NCI-H2107 treated with DMSO at 0.1 percent for 48 hours (cell line): ENCODE data around the gene ZNF319.

Experiments used
- DNase-seq: peaks from one replicate; lab custom pipeline; 2025; ENCODE audit not compliant: unreplicated experiment; lab: John Stamatoyannopoulos, UW

ZNF319 gene

GRCh38 chr16:57999971-58000705 is at the start of gene ZNF319:
Gene ZNF319 (minus strand): TSS chr16:58000672. CDS start chr16:57998265, 2,407 bp downstream.
- no peak for DNase-seq

GRCh38 chr16:58049232-58050185 is 49.0 kb upstream of the ZNF319 start:
- no peak for DNase-seq

DNA sequence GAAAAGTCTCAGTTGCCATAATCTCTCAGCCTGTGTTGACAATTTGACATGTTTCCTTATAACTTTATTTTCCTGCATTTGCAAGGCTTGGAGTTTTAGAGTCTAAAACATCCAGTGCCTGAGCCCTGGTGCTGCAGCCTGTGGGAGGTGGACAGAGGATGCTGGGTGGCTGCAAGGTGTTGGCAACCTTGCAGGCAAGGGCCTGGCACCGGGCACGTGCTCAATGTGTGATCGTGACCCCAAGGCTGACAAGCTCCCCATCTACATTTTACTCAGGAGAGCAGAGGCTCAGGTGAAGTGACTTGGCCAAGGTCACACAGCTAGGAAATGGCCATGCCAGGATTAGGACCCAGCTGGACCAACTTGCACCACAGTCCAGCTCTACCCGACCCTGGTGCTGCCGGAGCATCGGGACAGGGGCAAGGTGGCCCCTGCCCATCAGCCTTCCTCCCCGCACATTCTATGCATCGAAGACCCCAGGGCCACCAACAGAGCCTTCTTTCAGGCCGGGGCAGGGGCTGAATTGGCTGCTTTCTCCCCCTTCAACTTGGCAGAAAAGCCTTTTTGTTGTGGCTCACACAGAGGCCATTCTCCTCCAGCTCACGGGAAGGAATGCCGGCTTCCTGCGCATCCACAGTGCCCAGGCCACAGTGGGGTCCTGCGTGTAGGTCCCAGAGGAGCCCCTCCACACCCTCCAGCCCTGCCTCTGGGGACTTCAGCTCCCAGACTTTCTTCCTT is 48.2 kb upstream of the ZNF319 start:
- no peak for DNase-seq

DNA sequence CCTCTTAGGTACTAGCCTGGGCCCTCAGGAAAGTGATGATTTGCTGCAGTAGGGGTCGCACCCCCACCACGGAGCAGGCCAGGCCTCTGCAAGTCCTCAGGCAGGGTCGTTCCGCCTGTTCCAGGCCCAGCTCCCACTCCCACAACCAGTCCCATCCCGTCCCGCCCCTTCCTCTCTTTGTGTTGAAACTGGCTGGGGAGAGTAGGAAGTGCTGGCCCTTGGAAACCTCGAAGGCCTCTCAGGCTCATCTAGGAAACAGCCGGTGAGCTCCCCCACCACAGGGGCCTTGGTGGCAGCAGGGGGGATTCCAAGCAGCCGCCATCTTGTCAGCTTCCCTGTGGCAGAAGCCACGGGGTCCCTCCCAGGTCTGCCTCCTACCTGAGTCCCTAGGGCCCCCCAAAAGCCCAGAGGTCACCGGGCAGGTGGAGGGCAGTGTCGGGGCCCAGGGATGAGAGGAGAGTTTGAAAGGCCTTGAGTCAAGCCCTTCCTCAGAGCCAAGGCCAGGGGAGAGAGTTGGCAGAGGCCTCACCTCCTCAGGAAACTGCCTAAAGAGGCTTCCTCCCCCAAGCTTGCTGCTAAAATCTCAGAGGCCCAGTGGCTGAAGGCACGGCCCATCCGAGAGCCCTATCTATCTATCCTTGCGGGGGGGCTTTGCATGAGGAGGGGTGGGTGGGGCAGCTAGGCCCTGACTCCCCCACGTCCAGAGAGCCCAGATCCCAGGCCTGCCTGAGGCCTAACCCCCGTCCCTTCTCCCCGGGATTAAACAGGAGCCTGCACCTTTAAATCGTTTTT is 47.3 kb upstream of the ZNF319 start:
- DNase-seq, result no peak

- DNase-seq, result no peak
Measured at GRCh38 chr16:58046936-58047335, 46.5 kb upstream of the ZNF319 start.

DNA sequence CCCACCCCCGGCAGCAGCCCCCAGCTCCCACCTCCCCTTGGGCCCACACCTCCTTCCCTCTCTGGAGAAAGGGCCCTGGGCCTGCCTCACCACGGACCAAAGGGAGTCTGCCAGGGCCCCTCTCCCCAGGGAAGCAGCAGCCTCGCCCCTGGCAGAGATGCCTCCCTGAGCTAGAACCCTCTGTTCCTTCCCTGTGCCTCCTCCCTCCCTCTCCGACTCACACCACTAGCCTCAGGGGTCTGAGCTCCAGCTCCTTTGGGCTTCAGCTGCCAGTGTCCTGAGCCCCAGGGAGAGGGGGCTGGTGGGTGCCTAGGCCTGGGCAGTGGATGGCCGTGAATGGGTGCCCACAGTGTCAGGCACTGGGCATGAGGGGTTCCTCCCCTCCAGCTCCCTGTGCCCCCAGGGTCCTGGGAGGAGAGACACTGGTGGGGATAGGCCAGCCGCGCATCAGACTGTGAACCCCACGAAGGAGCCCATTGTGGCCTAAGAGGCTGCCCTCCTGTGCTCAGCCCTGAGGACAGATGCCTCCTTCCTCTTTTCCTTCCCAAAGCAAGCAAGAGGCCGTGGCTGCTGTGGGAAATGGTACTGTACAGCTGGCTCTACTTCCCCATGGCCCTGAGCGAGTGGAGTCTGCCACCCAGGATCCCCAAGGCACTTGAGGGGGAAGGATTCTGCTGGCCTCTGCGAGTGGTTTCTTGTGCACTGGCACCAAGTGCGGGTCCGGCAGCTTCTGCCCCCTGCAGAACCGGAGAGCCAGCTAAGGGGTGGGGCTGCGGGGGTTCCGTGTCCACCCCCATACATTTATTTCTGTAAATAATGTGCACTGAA is 45.8 kb upstream of the ZNF319 start:
- no peak for DNase-seq

GRCh38 chr16:58045096-58045495 is 44.6 kb upstream of the ZNF319 start:
- no peak for DNase-seq

DNA sequence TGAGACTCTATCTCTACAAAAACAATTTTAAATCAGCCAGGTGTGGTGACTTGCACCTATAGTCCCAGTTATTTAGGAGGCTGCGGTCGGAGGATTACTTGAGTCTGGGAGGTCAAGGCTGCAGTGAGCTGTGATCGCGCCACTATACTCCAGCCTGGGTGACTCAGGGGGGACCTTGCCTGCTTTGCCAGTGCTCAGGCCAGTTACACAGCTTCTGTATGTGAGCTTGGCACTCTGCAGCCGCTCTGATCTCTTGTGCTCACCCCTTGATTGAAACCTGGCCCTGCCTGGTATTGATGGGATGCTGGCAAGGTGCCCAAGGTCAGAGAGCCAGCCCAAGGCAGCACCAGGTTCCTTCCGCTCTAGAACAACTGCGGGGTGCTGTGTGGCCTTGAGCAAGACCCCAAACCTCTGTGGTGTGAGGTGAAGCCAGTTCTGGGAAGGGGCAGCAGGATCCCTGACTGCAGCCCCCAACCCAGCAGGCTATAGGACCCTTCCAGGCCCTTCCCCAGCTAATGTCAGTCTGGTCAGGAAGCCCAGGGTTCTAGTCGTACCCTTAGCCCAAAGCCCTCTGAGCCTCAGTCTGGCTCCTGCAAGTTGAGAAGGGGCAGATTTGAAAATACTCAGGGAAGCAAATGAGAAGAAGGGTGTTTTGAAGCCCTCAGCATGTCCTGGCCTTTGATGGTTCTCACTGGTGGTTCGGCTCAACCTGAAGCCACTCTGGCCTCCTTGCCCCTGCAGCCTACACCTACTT is 44.0 kb upstream of the ZNF319 start:
- DNase-seq, result no peak

DNA sequence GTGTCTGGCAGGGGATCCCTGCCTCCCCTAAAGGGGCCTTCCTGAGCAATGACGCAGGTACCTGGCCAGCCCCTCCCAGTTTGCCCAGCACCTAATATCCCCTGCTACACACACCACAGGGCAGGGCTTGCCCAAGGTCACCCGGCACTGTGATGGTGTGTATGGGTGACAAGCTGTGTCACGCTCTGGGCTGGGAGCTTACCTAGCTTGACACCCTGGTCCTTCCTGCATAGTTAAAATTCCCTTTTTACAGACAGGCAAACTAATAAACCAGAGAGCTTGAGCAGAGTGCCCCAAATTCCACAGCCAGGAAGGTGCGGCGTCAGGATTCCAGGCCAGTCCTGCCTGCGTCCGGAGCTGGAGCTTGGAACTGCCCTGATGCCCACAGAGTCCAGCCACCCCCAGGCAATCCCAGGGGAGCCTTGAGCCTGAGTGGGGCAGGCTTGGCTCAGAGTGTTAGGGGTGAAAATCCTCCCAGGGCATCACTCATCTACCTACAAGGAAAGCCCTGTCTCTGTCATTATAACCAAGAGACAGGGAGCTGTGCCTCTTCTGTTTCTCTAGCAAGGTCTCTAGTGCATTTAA is 43.2 kb upstream of the ZNF319 start:
- DNase-seq, result no peak

DNA sequence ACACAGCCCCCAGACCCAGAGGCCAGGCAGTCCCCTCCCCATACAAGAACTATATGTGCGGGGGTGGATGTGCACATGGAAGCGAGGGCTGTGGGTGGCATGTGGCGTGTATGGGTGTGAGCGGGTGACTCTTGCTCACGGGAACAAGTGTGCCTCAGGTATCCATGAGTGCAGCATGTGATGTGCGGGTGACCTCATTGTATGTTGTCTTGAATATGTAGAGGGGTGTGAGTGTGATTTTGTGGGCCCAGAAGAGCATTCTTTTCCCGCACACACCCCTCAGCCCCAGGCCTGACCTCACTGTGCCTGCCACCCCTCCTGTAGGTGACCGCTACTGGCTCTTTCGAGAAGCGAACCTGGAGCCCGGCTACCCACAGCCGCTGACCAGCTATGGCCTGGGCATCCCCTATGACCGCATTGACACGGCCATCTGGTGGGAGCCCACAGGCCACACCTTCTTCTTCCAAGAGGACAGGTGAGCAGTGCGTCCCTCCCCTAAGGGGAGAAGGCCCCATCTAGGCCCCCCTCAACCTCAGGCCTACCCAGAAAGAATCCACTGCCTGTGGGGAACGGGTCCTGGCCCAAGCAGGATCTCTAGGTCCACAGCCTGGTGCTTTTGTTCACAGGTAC is 42.5 kb upstream of the ZNF319 start:
- no peak for DNase-seq

- no peak for DNase-seq
Measured at GRCh38 chr16:58042001-58042885, 41.8 kb upstream of the ZNF319 start.

DNA sequence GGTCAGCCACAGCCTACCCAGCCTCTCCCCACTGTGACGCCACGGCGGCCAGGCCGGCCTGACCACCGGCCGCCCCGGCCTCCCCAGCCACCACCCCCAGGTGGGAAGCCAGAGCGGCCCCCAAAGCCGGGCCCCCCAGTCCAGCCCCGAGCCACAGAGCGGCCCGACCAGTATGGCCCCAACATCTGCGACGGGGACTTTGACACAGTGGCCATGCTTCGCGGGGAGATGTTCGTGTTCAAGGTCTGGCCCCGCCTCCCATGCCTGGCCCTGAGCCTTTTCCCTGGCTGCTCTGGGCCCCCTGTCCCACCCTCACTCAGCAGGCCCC is 41.1 kb upstream of the ZNF319 start:
- no peak for DNase-seq

DNA sequence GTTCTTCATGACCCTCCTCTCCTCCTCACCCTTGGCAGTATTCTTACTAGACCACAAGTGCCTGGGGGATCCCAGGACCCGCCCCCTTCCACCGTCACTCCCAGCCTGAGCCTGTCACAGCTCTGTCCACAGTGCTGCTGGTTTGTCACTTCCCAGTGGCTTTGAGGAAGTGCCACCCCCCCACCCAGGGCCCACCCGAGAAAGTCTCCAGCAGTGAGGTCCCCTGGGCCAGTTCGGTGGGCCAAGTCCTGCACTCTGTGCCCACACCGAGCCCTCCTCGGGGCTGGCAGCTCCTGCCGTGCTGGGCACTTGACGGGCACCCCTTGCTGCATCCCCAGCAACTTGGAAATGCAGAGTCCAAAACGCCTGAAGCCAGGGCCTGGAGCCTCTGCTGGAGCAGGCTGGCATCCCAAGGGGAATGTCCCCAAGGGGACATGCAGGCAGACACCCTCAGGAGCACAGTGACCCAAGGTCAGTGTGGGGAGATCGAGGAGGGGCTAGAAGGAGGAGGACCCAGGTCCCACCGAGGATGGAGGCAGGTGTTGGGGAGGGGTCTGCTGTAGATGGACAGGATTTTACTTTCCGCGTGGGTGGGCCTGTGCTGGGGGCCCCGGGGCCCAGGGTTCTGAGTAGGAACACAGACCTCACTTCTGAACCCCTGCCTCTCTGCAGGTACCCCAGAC is 40.6 kb upstream of the ZNF319 start:
- DNase-seq, result no peak

GRCh38 chr16:58040496-58040846 is 40.0 kb upstream of the ZNF319 start:
- DNase-seq, result no peak

DNA sequence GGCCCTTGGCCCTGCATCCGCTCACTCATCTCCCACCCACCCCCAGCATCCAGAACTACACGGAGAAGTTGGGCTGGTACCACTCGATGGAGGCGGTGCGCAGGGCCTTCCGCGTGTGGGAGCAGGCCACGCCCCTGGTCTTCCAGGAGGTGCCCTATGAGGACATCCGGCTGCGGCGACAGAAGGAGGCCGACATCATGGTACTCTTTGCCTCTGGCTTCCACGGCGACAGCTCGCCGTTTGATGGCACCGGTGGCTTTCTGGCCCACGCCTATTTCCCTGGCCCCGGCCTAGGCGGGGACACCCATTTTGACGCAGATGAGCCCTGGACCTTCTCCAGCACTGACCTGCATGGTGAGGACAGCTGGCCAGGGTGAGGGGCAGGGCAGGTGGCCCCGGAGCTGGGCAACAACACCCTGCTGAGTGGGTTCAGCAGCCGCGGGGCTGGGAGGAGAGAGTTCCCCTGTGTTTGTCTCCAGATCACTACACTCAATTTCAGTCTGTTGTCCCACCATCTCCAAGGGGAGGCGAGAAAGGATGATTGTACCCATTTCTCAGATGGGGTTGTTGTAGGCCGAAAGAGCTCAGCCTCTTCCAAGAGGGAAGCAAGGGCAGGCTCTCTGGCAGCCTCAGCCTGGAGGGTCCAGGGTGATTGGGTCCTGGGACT is 39.5 kb upstream of the ZNF319 start:
- no peak for DNase-seq

DNA sequence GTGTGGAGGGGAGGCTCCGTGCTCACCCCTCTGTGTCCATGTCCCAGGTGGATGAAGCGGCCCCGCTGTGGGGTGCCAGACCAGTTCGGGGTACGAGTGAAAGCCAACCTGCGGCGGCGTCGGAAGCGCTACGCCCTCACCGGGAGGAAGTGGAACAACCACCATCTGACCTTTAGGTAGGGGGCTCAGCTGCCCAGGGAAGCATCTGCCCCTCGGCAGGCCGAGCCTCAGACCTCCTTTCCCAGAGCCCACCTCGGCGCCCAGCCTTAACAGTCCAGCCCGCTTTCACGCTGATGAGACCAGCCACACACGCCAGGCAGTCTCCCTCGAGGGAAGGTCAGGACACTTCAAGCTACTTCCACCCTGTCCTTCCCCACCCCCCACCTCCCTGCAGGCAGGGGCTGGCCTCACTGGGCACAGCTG is 37.8 kb upstream of the ZNF319 start:
- no peak for DNase-seq
